ENCODE results near the gene CACNA1B.

Gene CACNA1B

GRCh38 chr9:138048184-138048583 is 170.6 kb downstream of the CACNA1B start:
- peak; percentile 21 for DNase-seq (ENCODE audit: low spot score)
- in situ Hi-C loops (cut with MboI; ENCODE audit: low sequenced_read_pairs, unreplicated experiment): no loop called here
- no peak for TF ChIP-seq CTCF (IDR thresholded peaks at IDR 0.05; ENCODE audit: borderline replicate concordance, control extremely low read depth, extremely low read depth, insufficient read depth, missing control alignments)

GRCh38 chr9:138049085-138049778 is 171.7 kb downstream of the CACNA1B start:
- no peak for TF ChIP-seq CTCF (IDR thresholded peaks at IDR 0.05; ENCODE audit: borderline replicate concordance, control extremely low read depth, extremely low read depth, insufficient read depth, missing control alignments)
- in situ Hi-C loops (cut with MboI; ENCODE audit: low sequenced_read_pairs, unreplicated experiment): no loop called here
- DNase-seq (ENCODE audit: low spot score): peak; percentile 20

GRCh38 chr9:138049779-138050471 is 172.3 kb downstream of the CACNA1B start:
- no peak for TF ChIP-seq CTCF (IDR thresholded peaks at IDR 0.05; ENCODE audit: borderline replicate concordance, control extremely low read depth, extremely low read depth, insufficient read depth, missing control alignments)
- peak; percentile 31 for DNase-seq (ENCODE audit: low spot score)
- in situ Hi-C loops (cut with MboI; ENCODE audit: low sequenced_read_pairs, unreplicated experiment): no loop called here

- in situ Hi-C loops (cut with MboI; ENCODE audit: low sequenced_read_pairs, unreplicated experiment): no loop called here
- DNase-seq (ENCODE audit: low spot score): peak; percentile 30
- no peak for TF ChIP-seq CTCF (IDR thresholded peaks at IDR 0.05; ENCODE audit: borderline replicate concordance, control extremely low read depth, extremely low read depth, insufficient read depth, missing control alignments)
These were observed 173.1 kb downstream of the CACNA1B start for GRCh38 chr9:138050472-138051330.

GRCh38 chr9:138051586-138052321 is 174.2 kb downstream of the CACNA1B start:
- TF ChIP-seq CTCF (IDR thresholded peaks at IDR 0.05; ENCODE audit: borderline replicate concordance, control extremely low read depth, extremely low read depth, insufficient read depth, missing control alignments): no peak
- peak; percentile 19 for DNase-seq (ENCODE audit: low spot score)
- in situ Hi-C loops (cut with MboI; ENCODE audit: low sequenced_read_pairs, unreplicated experiment): no loop called here

GRCh38 chr9:138052322-138052615 is 174.7 kb downstream of the CACNA1B start:
- TF ChIP-seq CTCF (IDR thresholded peaks at IDR 0.05; ENCODE audit: borderline replicate concordance, control extremely low read depth, extremely low read depth, insufficient read depth, missing control alignments): no peak
- in situ Hi-C loops (cut with MboI; ENCODE audit: low sequenced_read_pairs, unreplicated experiment): no loop called here
- peak; percentile 12 for DNase-seq (ENCODE audit: low spot score)
